Measurements from ENCODE around the gene ABCE1.

- TF ChIP-seq, protein P1, sequence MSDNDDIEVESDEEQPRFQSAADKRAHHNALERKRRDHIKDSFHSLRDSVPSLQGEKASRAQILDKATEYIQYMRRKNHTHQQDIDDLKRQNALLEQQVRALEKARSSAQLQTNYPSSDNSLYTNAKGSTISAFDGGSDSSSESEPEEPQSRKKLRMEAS (IDR thresholded peaks at IDR 0.05): no peak
- TF ChIP-seq HOXA7 (CRISPR knock-in tag; IDR thresholded peaks at IDR 0.05) (no peak), SMC3 (IDR thresholded peaks at IDR 0.05) (no peak), CTCF (IDR thresholded peaks at IDR 0.05) (no peak), JUN (IDR thresholded peaks at IDR 0.05) (no peak), FOSL2 (IDR thresholded peaks at IDR 0.05) (no peak), FOSL2 (CRISPR knock-in tag; IDR thresholded peaks at IDR 0.05) (no peak), POLR2A (IDR thresholded peaks at IDR 0.05; ENCODE audit: low read length) (no peak)
Measured at GRCh38 chr4:145101091-145101490, 3.0 kb downstream of the ABCE1 start.

Data from A549 (cell line).